BJ (cell line): ENCODE results near the gene KATNAL2. TPM values are rescaled to one million over a fixed set of nuclear protein-coding genes. Genes with fewer than 3 reads are reported as not detected.
A peak's percentile ranks its signal among the peaks of the same experiment; 100 is the strongest.

ENCODE experiments used
- CTCF ChIA-PET: fragments of 350-600 bp; formaldehyde crosslinking; extraction: SDS; loops from one replicate; lab custom pipeline; 2021; ENCODE audit warnings: antibody characterized with exemption, inconsistent platforms; lab: Yijun Ruan, JAX
- POLR2A ChIA-PET: fragments of 300-600 bp; sonication (Branson Sonifier 250); formaldehyde crosslinking; extraction: SDS; loops from one replicate; lab custom pipeline; 2021; ENCODE audit warnings: antibody characterized with exemption; lab: Charles Lee
- DNase-seq: peaks from one replicate; pipeline ENCODE4 v3.0.0-alpha.2; 2011; ENCODE audit warnings: low read depth
- H3K27me3 ChIP-seq: 2 replicates; pipeline ENCODE4 v1.6.0; 2011; ENCODE audit warnings: low read length; ENCODE audit not compliant: control insufficient read depth, insufficient read depth
- H3K36me3 ChIP-seq: 2 replicates; pipeline ENCODE4 v1.5.1; 2011; ENCODE audit warnings: low read length; ENCODE audit not compliant: control insufficient read depth, insufficient read depth
- H3K4me3 ChIP-seq: 2 replicates; pipeline ENCODE4 v1.5.1; 2011; ENCODE audit warnings: low read depth, mild to moderate bottlenecking, control low read depth, low read length
- CTCF ChIP-seq: IDR thresholded peaks from 2 replicates; pipeline ENCODE4 v1.5.1; 2011; ENCODE audit warnings: low read depth, mild to moderate bottlenecking, control low read depth, inconsistent platforms, low read length, moderate library complexity; ENCODE audit not compliant: insufficient read depth
- polyA plus RNA-seq: library from polyadenylated mRNA; depleted of rRNA; stranded (reverse); fragments of >200 nt; gene quantifications from 2 replicates; pipeline ENCODE4 v1.2.3, GENCODE V29; 2011; rRNA removed
- small RNA-seq: library from RNA; depleted of rRNA; stranded (forward); fragments of <200 nt; gene quantifications from one replicate; pipeline ENCODE3, GENCODE V24; 2012; ENCODE audit warnings: low replicate concordance, low read depth; ENCODE audit not compliant: insufficient read length

The KATNAL2 gene
- polyA plus RNA-seq, 1 experiment = 1.3 TPM

- TF ChIP-seq CTCF = no peak
- peaks cover 1% of the 10 kb centered on the region; the same call in 1 of the 2 replicates for H3K36me3 ChIP-seq
- ChIA-PET CTCF (interaction anchor here (1.0 to 1.8 kb wide), 4 partner anchors 18 to 54 kb away, joined by 3 to 4 read pairs (median 4); no protein-coding TSS in a partner anchor), POLR2A (interaction anchor here (0.6 kb wide), 1 partner anchor 44 kb away, joined by 3 read pairs; no protein-coding TSS in a partner anchor)
- peak overlapping the region; percentile 69 for H3K4me3 ChIP-seq
- DNase-seq = no peak
- H3K27me3 ChIP-seq = no peaks in the 10 kb centered on the region
Observed at GRCh38 chr18:47150824-47151366, 233.5 kb downstream of the KATNAL2 start.

GRCh38 chr18:47151439-47151838 is 234.0 kb downstream of the KATNAL2 start:
- DNase-seq = no peak
- POLR2A ChIA-PET = no interaction called here
- CTCF ChIA-PET = interaction anchor here (1.3 to 1.8 kb wide), 2 partner anchors 24 to 53 kb away, joined by 3 to 4 read pairs; no protein-coding TSS in a partner anchor

More at GRCh38 chr18:47151439-47151838, 234.0 kb downstream of the KATNAL2 start:
- Histone ChIP-seq H3K27me3 (no peaks in the 10 kb centered on the region), H3K4me3 (no peak overlapping the region), H3K36me3 (peaks cover 1% of the 10 kb centered on the region; the same call in 1 of the 2 replicates)
- TF ChIP-seq CTCF = no peak

Small RNA genes within 50 kb of the gene (small RNA-seq; reads per million reads assigned to genes)
- not detected for gene AC012254.4

Other genes with a start within 250 kb of the KATNAL2 start
- gene ST8SIA5, start 160.5 kb upstream of the KATNAL2 start, polyA plus RNA-seq = not detected in 2 replicates
- 5.5 and 5.6 TPM in 2 replicates for gene PIAS2, start 95 bp upstream of the KATNAL2 start, polyA plus RNA-seq
- gene ELOA2, start 118.0 kb downstream of the KATNAL2 start, polyA plus RNA-seq = not detected in 2 replicates
- gene HDHD2, start 232.9 kb downstream of the KATNAL2 start, polyA plus RNA-seq = 10.4 and 14.8 TPM in 2 replicates